NOMO-1 (cell line): ENCODE results near the gene KITLG.
A peak's percentile ranks its signal among the peaks of the same experiment; 100 is the strongest.
"Not testable (repeated sequence)": the region's sequence is repeated elsewhere in the genome, so short reads cannot be mapped to it uniquely, and the experiment has no call there.

Experiments
- DNase-seq, 2 experiments: peaks; one replicate each; lab custom pipeline; 2025; ENCODE audit not compliant: unreplicated experiment in 2 of 2; lab: John Stamatoyannopoulos, UW

The KITLG gene

GRCh38 chr12:88577537-88577936 lies 2.7 kb downstream of the KITLG start:
- no peak for DNase-seq

GRCh38 chr12:88576866-88577265 lies 3.4 kb downstream of the KITLG start:
- no peak for DNase-seq

GRCh38 chr12:88575361-88575970 lies 4.8 kb downstream of the KITLG start:
- DNase-seq = no peak

- DNase-seq = no peak
These were observed 6.0 kb downstream of the KITLG start for GRCh38 chr12:88574278-88574677.

- no peak for DNase-seq
These were observed 6.7 kb downstream of the KITLG start for GRCh38 chr12:88573583-88573982.

GRCh38 chr12:88572781-88573549 lies 7.3 kb downstream of the KITLG start:
- DNase-seq = peak in 1 of 2 experiments; percentile 42

- no peak for DNase-seq
These were observed 8.7 kb downstream of the KITLG start for GRCh38 chr12:88571543-88571942.

- DNase-seq = no peak
These were observed 10.2 kb downstream of the KITLG start for GRCh38 chr12:88570103-88570502.

GRCh38 chr12:88566430-88566829 lies 13.8 kb downstream of the KITLG start:
- DNase-seq = no peak

- no peak for DNase-seq
These were observed 17.3 kb downstream of the KITLG start for GRCh38 chr12:88562846-88563582.

GRCh38 chr12:88562151-88562550 lies 18.1 kb downstream of the KITLG start:
- no peak for DNase-seq

GRCh38 chr12:88559772-88560171 lies 20.5 kb downstream of the KITLG start:
- DNase-seq = no peak

GRCh38 chr12:88559199-88559598 lies 21.1 kb downstream of the KITLG start:
- DNase-seq = no peak

GRCh38 chr12:88558340-88558867 lies 21.9 kb downstream of the KITLG start:
- DNase-seq = peak in 1 of 2 experiments; percentile 14

GRCh38 chr12:88556213-88556774 lies 24.0 kb downstream of the KITLG start:
- peak; percentile 46 to 53 for DNase-seq

GRCh38 chr12:88553941-88554658 lies 26.2 kb downstream of the KITLG start:
- DNase-seq = no peak

GRCh38 chr12:88552610-88553079 lies 27.6 kb downstream of the KITLG start:
- DNase-seq = no peak

- DNase-seq = no peak
These were observed 30.3 kb downstream of the KITLG start for GRCh38 chr12:88549929-88550328.

- not testable (repeated sequence) for DNase-seq
These were observed 32.3 kb downstream of the KITLG start for GRCh38 chr12:88547949-88548348.

- DNase-seq = no peak
These were observed 33.4 kb downstream of the KITLG start for GRCh38 chr12:88546853-88547252.
